ENCODE results near the gene FSIP2. TPM values are rescaled to one million over a fixed set of nuclear protein-coding genes. Genes with fewer than 3 reads are reported as not detected.

The FSIP2 gene
- total and polyA plus RNA-seq, 2 of the 13 experiments (the other 11 are each of a cell fraction or from before 2014, with no cell fraction given): 0.01 to 0.07 TPM

GRCh38 chr2:185813707-185814106 lies 75.1 kb downstream of the FSIP2 start (continued):
- TF ChIP-seq, protein P1, sequence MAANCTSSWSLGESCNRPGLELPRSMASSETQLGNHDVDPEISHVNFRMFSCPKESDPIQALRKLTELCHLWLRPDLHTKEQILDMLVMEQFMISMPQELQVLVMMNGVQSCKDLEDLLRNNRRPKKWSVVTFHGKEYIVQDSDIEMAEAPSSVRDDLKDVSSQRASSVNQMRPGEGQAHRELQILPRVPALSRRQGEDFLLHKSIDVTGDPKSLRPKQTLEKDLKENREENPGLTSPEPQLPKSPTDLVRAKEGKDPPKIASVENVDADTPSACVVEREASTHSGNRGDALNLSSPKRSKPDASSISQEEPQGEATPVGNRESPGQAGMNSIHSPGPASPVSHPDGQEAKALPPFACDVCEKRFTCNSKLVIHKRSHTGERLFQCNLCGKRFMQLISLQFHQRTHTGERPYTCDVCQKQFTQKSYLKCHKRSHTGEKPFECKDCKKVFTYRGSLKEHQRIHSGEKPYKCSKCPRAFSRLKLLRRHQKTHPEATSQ (CRISPR knock-in tag; IDR thresholded peaks at IDR 0.05; ENCODE audit: borderline replicate concordance): peak; percentile 72; the same call in 1 of the 2 replicates
- TF ChIP-seq, protein P2, sequence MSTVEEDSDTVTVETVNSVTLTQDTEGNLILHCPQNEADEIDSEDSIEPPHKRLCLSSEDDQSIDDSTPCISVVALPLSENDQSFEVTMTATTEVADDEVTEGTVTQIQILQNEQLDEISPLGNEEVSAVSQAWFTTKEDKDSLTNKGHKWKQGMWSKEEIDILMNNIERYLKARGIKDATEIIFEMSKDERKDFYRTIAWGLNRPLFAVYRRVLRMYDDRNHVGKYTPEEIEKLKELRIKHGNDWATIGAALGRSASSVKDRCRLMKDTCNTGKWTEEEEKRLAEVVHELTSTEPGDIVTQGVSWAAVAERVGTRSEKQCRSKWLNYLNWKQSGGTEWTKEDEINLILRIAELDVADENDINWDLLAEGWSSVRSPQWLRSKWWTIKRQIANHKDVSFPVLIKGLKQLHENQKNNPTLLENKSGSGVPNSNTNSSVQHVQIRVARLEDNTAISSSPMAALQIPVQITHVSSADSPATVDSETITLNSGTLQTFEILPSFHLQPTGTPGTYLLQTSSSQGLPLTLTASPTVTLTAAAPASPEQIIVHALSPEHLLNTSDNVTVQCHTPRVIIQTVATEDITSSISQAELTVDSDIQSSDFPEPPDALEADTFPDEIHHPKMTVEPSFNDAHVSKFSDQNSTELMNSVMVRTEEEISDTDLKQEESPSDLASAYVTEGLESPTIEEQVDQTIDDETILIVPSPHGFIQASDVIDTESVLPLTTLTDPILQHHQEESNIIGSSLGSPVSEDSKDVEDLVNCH (CRISPR knock-in tag; IDR thresholded peaks at IDR 0.05): no peak
- no peak for TF ChIP-seq SOX6 (IDR thresholded peaks at IDR 0.05)
- TF ChIP-seq SOX6 (CRISPR knock-in tag; IDR thresholded peaks at IDR 0.05): peak; percentile 90
- 0 out of 2 replicates have a peak, but pooled peaks have one; percentile 60 for TF ChIP-seq ZFP1 (CRISPR knock-in tag; IDR thresholded peaks at IDR 0.05)
- TF ChIP-seq, protein P3, sequence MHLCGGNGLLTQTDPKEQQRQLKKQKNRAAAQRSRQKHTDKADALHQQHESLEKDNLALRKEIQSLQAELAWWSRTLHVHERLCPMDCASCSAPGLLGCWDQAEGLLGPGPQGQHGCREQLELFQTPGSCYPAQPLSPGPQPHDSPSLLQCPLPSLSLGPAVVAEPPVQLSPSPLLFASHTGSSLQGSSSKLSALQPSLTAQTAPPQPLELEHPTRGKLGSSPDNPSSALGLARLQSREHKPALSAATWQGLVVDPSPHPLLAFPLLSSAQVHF (CRISPR knock-in tag; IDR thresholded peaks at IDR 0.05): peak; percentile 50; the same call in 1 of the 2 replicates
- TF ChIP-seq ZNF205 (CRISPR knock-in tag; IDR thresholded peaks at IDR 0.05): peak; percentile 78; the same call in 1 of the 2 replicates
- TF ChIP-seq XBP1 (CRISPR knock-in tag; IDR thresholded peaks at IDR 0.05): no peak
- TF ChIP-seq NR2C2 (CRISPR knock-in tag; IDR thresholded peaks at IDR 0.05; ENCODE audit: borderline replicate concordance): no peak
- peak; percentile 79 for TF ChIP-seq KAT8 (CRISPR knock-in tag; IDR thresholded peaks at IDR 0.05)
- TF ChIP-seq ZNF264 (CRISPR knock-in tag; IDR thresholded peaks at IDR 0.05): peak; percentile 57; the same call in 1 of the 2 replicates
- TF ChIP-seq SNAI1 (CRISPR knock-in tag; IDR thresholded peaks at IDR 0.05; ENCODE audit: borderline replicate concordance): no peak
- peak; percentile 91 for TF ChIP-seq CEBPB (IDR thresholded peaks at IDR 0.05; ENCODE audit: borderline replicate concordance, low read depth, low read length)
- peak; percentile 94 for TF ChIP-seq NFIC (IDR thresholded peaks at IDR 0.05; ENCODE audit: low read length)
- peak; percentile 73; the same call in 1 of the 2 replicates for TF ChIP-seq SMARCC2 (IDR thresholded peaks at IDR 0.05)
- no peak for TF ChIP-seq ZNF30 (CRISPR knock-in tag; IDR thresholded peaks at IDR 0.05)
- TF ChIP-seq, protein P4, sequence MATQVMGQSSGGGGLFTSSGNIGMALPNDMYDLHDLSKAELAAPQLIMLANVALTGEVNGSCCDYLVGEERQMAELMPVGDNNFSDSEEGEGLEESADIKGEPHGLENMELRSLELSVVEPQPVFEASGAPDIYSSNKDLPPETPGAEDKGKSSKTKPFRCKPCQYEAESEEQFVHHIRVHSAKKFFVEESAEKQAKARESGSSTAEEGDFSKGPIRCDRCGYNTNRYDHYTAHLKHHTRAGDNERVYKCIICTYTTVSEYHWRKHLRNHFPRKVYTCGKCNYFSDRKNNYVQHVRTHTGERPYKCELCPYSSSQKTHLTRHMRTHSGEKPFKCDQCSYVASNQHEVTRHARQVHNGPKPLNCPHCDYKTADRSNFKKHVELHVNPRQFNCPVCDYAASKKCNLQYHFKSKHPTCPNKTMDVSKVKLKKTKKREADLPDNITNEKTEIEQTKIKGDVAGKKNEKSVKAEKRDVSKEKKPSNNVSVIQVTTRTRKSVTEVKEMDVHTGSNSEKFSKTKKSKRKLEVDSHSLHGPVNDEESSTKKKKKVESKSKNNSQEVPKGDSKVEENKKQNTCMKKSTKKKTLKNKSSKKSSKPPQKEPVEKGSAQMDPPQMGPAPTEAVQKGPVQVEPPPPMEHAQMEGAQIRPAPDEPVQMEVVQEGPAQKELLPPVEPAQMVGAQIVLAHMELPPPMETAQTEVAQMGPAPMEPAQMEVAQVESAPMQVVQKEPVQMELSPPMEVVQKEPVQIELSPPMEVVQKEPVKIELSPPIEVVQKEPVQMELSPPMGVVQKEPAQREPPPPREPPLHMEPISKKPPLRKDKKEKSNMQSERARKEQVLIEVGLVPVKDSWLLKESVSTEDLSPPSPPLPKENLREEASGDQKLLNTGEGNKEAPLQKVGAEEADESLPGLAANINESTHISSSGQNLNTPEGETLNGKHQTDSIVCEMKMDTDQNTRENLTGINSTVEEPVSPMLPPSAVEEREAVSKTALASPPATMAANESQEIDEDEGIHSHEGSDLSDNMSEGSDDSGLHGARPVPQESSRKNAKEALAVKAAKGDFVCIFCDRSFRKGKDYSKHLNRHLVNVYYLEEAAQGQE (IDR thresholded peaks at IDR 0.05; ENCODE audit: borderline replicate concordance in 1 of 2, low read depth in 1 of 2, low read length in 2 of 2): peak in 1 of 2 experiments; percentile 58; a peak in 1 of 4 replicates
- peak; percentile 57; the same call in 1 of the 2 replicates for TF ChIP-seq MIER3 (CRISPR knock-in tag; IDR thresholded peaks at IDR 0.05; ENCODE audit: borderline replicate concordance)
- no peak for TF ChIP-seq ZNF282 (IDR thresholded peaks at IDR 0.05; ENCODE audit: partially characterized antibody)
- TF ChIP-seq MEIS2 (CRISPR knock-in tag; IDR thresholded peaks at IDR 0.05): no peak
- no peak for TF ChIP-seq ZNF574 (CRISPR knock-in tag; IDR thresholded peaks at IDR 0.05)
